Stimulated activated naive CD8-positive, alpha-beta T cell treated with anti-CD3 and anti-CD28 coated beads, Interleukin-15, amount 100 ng/mL, for 72 hours (primary cell): ENCODE measurements around the gene NT5C1A.

ENCODE experiments used
- ATAC-seq: fragments of 150-1000 bp; cut with Tn5 transposase; 2 replicates; pipeline ENCODE4 v1.10.0; 2021; ENCODE audit warnings: mild to moderate bottlenecking, moderate library complexity
- DNase-seq, 2 donors: peaks; one replicate each; pipeline ENCODE4 v3.0.0; 2021 to 2022
- H3K27ac Mint-ChIP-seq, 2 donors: one replicate each; pipeline ENCODE4 v1.8.0; 2022; ENCODE audit warnings: mild to moderate bottlenecking in 2 of 2, mixed read lengths in 2 of 2, moderate library complexity in 2 of 2
- H3K27me3 Mint-ChIP-seq: one replicate; pipeline ENCODE4 v1.8.0; 2022; ENCODE audit warnings: mixed read lengths
- H3K4me1 Mint-ChIP-seq: one replicate; pipeline ENCODE4 v1.8.0; 2022; ENCODE audit warnings: mild to moderate bottlenecking, mixed read lengths
- H3K4me3 Mint-ChIP-seq, 2 donors: one replicate each; pipeline ENCODE4 v1.8.0; 2022; ENCODE audit warnings: mild to moderate bottlenecking in 2 of 2, mixed read lengths in 2 of 2, moderate library complexity in 1 of 2
- H3K9me3 Mint-ChIP-seq, 2 donors: one replicate each; pipeline ENCODE4 v1.8.0; 2022; ENCODE audit warnings: mixed read lengths in 2 of 2

NT5C1A gene

DNA sequence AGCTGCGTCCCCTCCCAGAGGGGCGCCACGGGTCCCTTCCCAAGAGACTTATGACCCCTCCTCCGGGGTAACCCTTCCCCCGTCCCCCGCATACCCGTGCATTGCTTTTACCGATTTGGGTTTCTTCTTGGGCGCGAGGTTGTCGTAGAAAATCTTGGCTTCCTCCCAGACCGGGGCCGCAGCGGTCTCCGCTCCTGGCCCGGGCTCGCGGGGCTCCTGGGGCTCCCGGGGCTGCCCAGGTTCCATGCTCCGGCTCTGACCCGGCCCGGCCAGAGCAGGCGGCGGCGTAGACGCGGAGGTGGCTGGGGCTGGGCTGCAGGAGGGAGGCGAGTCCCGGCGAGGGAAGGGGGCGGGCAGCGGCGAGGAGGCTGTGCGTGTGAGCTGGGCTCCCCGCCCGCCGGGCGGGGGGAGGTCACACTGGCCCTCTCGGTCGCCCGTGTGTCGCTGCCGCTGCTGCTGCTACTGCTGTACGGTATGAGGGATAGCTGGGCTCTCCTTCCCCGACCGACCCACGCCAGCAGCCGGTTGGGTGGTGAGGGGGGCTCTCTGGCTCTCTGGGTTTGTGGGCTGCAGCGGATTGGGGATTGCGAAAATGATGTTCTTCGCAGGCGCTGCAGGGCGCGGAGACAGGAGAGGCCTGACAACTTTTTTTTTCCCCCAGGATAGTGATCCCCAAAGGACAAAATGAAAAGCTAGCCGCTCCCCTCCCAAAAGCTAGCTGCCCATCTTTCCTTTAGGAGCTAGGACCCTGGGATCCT, at the start of gene NT5C1A:
TSS of gene NT5C1A (minus strand) at position 315 of the 758 bp plus-strand sequence. CDS start at position 246, 69 bp downstream.
- H3K27me3 Mint-ChIP-seq: peaks cover 55% of the 10 kb centered on the region

GRCh38 chr1:39721664-39722063, 49.8 kb upstream of the NT5C1A start:
- no peaks in the 10 kb centered on the region for H3K4me1 Mint-ChIP-seq
- peaks cover 65% of the 10 kb centered on the region for H3K27me3 Mint-ChIP-seq
- H3K27ac Mint-ChIP-seq: no peak overlapping the region
- ATAC-seq (no peak), DNase-seq (no peak)
- H3K4me3 Mint-ChIP-seq: no peak overlapping the region
- no peaks in the 10 kb centered on the region for H3K9me3 Mint-ChIP-seq

More for the DNA sequence above, at the start of gene NT5C1A:
- Mint-ChIP-seq H3K9me3 (no peaks in the 10 kb centered on the region), H3K27ac (peak within 1 kb of the TSS in 1 of 2 donors; percentile 34), H3K4me1 (peaks cover 42% of the 10 kb centered on the region), H3K4me3 (peak within 1 kb of the TSS; percentile 59 to 71)
- ATAC-seq: peak; percentile 41
- peak in 1 of 2 donors; percentile 39 for DNase-seq

GRCh38 chr1:39720094-39720999, 48.4 kb upstream of the NT5C1A start:
- Mint-ChIP-seq H3K4me1 (no peaks in the 10 kb centered on the region), H3K9me3 (no peaks in the 10 kb centered on the region), H3K27ac (no peak overlapping the region), H3K27me3 (peaks cover 60% of the 10 kb centered on the region), H3K4me3 (no peak overlapping the region)
- no peak for DNase-seq
- ATAC-seq: peak; percentile 71

GRCh38 chr1:39717809-39718208, 45.9 kb upstream of the NT5C1A start:
- no peak overlapping the region for H3K27ac Mint-ChIP-seq
- peaks cover 58% of the 10 kb centered on the region for H3K27me3 Mint-ChIP-seq
- no peaks in the 10 kb centered on the region for H3K4me1 Mint-ChIP-seq
- H3K4me3 Mint-ChIP-seq: no peak overlapping the region
- DNase-seq: no peak
- no peak for ATAC-seq
- no peaks in the 10 kb centered on the region for H3K9me3 Mint-ChIP-seq

GRCh38 chr1:39713557-39713956, 41.6 kb upstream of the NT5C1A start:
- Mint-ChIP-seq H3K27me3 (peaks cover 42% of the 10 kb centered on the region), H3K27ac (no peak overlapping the region), H3K4me1 (no peaks in the 10 kb centered on the region), H3K4me3 (no peak overlapping the region), H3K9me3 (no peaks in the 10 kb centered on the region)
- no peak for ATAC-seq
- no peak for DNase-seq

DNA sequence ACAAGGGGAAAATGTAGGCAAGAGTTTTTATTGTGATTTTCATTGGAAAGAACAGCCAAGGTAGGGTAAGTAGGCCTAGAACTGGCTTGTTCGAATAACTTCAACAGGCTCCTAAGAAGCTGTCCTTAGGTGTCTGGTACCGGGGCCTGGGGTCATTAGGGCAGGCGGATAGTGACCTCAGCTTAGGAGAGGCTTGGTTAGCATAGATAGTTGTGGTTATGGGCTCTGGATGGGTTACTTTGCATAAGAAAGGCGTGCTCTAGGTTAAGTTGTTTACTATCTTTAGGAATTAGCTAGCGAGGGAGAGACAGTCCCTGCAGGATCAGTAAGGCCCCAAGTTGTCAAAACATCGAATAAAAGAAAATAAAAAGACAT, 40.0 kb upstream of the NT5C1A start:
- no peak for DNase-seq
- no peaks in the 10 kb centered on the region for H3K4me1 Mint-ChIP-seq
- no peaks in the 10 kb centered on the region for H3K9me3 Mint-ChIP-seq
- H3K4me3 Mint-ChIP-seq: no peak overlapping the region
- no peak for ATAC-seq
- no peak overlapping the region for H3K27ac Mint-ChIP-seq
- H3K27me3 Mint-ChIP-seq: peaks cover 26% of the 10 kb centered on the region

DNA sequence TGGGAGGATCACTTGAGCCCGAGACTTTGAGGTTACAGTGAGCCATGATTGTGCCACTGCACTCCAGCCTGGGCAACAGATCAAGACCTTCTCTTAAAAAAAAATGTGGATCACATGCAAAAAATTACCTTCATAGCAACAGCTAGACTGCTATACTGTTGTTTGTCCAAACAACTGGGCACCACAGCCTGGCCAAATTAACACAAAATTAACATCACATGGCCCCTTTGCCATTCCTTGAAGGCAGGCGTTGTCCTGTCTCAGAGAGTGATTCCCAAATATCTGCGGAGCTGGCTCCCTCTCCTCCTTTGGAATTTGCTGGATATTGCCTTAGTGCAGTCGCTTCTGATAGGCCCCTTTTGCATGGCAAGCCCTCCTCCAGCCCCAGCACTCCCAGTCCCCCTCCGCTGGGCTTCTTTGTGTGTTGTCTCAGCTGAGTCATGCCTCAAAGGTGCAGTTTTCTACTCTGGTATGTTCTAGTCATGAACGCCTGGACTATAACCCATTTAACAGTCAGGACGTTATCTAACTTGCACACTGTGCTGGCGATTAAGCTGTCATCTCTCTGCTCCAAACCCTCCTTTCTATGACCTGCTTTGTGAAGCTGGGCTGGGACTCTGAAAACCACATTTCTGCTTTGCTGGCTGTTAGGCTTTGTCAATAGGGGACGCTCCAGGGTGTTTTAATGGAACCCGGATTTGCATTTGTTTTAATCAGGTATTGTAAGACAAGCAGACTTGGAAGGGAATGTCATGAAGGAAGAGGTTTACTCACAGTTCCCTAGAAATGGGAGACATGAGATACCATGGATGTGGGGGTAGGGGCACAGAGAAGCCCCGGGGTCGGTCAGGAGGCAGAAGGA, 39.4 kb upstream of the NT5C1A start:
- ATAC-seq: no peak
- H3K9me3 Mint-ChIP-seq: no peaks in the 10 kb centered on the region
- no peaks in the 10 kb centered on the region for H3K4me1 Mint-ChIP-seq
- no peak overlapping the region for H3K27ac Mint-ChIP-seq
- H3K27me3 Mint-ChIP-seq: peaks cover 20% of the 10 kb centered on the region
- no peak overlapping the region for H3K4me3 Mint-ChIP-seq
- no peak for DNase-seq

DNA sequence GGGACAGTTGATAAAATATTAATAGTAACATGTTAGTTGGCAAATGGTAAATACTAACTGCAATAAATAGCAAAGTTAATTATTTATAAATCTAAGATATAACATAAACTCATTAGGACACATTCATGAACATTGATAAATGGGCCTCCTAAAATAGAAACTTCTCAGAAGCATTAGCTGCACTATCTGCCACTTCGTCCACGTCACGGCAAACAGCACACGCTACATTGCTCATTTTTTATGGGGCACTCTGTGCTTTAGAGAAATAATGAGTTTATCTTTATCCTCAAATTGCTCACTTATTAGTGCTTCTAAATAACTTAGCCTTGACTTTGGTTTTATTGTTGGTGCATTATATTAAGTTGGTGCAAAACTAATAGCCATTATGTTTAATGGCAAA, 35.6 kb upstream of the NT5C1A start:
- no peaks in the 10 kb centered on the region for H3K4me1 Mint-ChIP-seq
- H3K27ac Mint-ChIP-seq: no peak overlapping the region
- no peak overlapping the region for H3K4me3 Mint-ChIP-seq
- H3K9me3 Mint-ChIP-seq: no peaks in the 10 kb centered on the region
- DNase-seq (no peak), ATAC-seq (no peak)
- H3K27me3 Mint-ChIP-seq: peaks cover 2% of the 10 kb centered on the region

- no peak overlapping the region for H3K4me3 Mint-ChIP-seq
- no peak overlapping the region for H3K27ac Mint-ChIP-seq
- DNase-seq (no peak), ATAC-seq (no peak)
- peaks cover 25% of the 10 kb centered on the region for H3K27me3 Mint-ChIP-seq
- H3K9me3 Mint-ChIP-seq: no peaks in the 10 kb centered on the region
- H3K4me1 Mint-ChIP-seq: peaks cover 5% of the 10 kb centered on the region
Observed at GRCh38 chr1:39704757-39705156, 32.9 kb upstream of the NT5C1A start.

GRCh38 chr1:39701049-39701439, 29.1 kb upstream of the NT5C1A start:
- H3K9me3 Mint-ChIP-seq: no peaks in the 10 kb centered on the region
- peaks cover 56% of the 10 kb centered on the region for H3K27me3 Mint-ChIP-seq
- H3K4me3 Mint-ChIP-seq: no peak overlapping the region
- peaks cover 5% of the 10 kb centered on the region for H3K4me1 Mint-ChIP-seq
- no peak overlapping the region for H3K27ac Mint-ChIP-seq
- ATAC-seq: no peak
- DNase-seq: no peak

DNA sequence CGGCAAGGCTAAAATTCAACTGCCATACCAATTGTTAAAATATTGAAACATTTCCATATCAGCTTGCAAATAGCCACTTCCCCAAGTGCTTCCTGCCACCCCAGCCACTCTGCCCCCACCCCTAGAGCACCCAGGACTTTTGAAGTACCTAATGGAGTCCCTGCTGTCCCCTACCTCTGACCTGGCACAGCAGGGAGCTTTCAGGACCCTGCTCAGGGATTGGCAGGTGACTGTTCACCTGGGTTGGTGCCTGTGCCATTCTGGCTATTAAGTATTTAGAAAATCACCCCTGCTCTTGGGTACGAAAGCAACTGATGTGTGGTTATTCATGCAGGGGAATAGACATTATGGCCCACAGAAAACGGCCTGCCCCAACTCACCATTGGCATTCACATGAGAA, 28.4 kb upstream of the NT5C1A start:
- Mint-ChIP-seq H3K27ac (no peak overlapping the region), H3K4me1 (peaks cover 7% of the 10 kb centered on the region), H3K9me3 (no peaks in the 10 kb centered on the region), H3K27me3 (peaks cover 58% of the 10 kb centered on the region), H3K4me3 (no peak overlapping the region)
- ATAC-seq (no peak), DNase-seq (no peak)

GRCh38 chr1:39699419-39699818, 27.5 kb upstream of the NT5C1A start:
- Mint-ChIP-seq H3K9me3 (no peaks in the 10 kb centered on the region), H3K4me3 (no peak overlapping the region), H3K27ac (no peak overlapping the region), H3K27me3 (peaks cover 64% of the 10 kb centered on the region), H3K4me1 (peaks cover 16% of the 10 kb centered on the region)
- no peak for ATAC-seq
- no peak for DNase-seq

- Mint-ChIP-seq H3K4me1 (peaks cover 21% of the 10 kb centered on the region), H3K4me3 (no peak overlapping the region), H3K27ac (no peak overlapping the region), H3K27me3 (peaks cover 64% of the 10 kb centered on the region), H3K9me3 (no peaks in the 10 kb centered on the region)
- DNase-seq (no peak), ATAC-seq (no peak)
Observed at GRCh38 chr1:39698568-39698967, 26.7 kb upstream of the NT5C1A start.

- ATAC-seq: no peak
- Mint-ChIP-seq H3K9me3 (no peaks in the 10 kb centered on the region), H3K4me1 (peaks cover 31% of the 10 kb centered on the region), H3K27me3 (peaks cover 63% of the 10 kb centered on the region), H3K4me3 (no peak overlapping the region), H3K27ac (peak overlapping the region in 1 of 2 donors; percentile 4)
- DNase-seq: no peak
Observed at GRCh38 chr1:39696448-39696847, 24.5 kb upstream of the NT5C1A start.

DNA sequence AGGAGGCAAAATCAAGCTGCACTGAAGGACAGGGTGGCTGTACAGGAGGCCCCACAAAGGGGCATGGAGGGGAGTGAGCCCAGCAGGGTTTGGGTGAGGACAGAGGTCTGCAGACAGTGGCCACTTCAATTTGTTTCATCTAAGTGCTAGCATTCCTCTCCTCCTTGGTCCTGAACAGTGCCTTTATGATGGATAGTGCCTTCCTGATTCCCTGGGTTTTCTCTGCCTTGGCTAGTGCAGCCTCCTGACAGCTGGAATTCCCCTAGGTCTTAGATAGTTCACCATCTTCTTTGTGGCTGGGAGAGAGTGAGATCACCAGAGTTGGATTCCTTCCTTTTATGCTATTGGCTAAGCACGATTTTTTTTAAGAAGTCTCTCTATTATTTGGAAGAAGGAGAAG, 23.1 kb upstream of the NT5C1A start:
- ATAC-seq (no peak), DNase-seq (no peak)
- H3K9me3 Mint-ChIP-seq: no peaks in the 10 kb centered on the region
- peaks cover 58% of the 10 kb centered on the region for H3K27me3 Mint-ChIP-seq
- H3K4me3 Mint-ChIP-seq: no peak overlapping the region
- peak overlapping the region in 1 of 2 donors; percentile 67 for H3K27ac Mint-ChIP-seq
- peaks cover 43% of the 10 kb centered on the region for H3K4me1 Mint-ChIP-seq
